ENCODE measurements around the gene GAMT. TPM values are rescaled to one million over a fixed set of nuclear protein-coding genes. Genes with fewer than 3 reads are reported as not detected.

Gene GAMT
- total RNA-seq, 1 experiment from 2014 or later: 27.7 TPM

- no peak for TF ChIP-seq CDX4 (CRISPR knock-in tag; IDR thresholded peaks at IDR 0.05; ENCODE audit: borderline replicate concordance)
Measured at GRCh38 chr19:1410789-1411188, 9.4 kb upstream of the GAMT start (continued).

GRCh38 chr19:1410136-1410786 is 8.9 kb upstream of the GAMT start:
- H3K27ac Mint-ChIP-seq: peak overlapping the region; percentile 95
- ATAC-seq (no peak), DNase-seq (ENCODE audit: low spot score) (no peak)
- TF ChIP-seq MXD4 (CRISPR knock-in tag; IDR thresholded peaks at IDR 0.05; ENCODE audit: borderline replicate concordance): no peak
- no peak for TF ChIP-seq PRRX2 (CRISPR knock-in tag; IDR thresholded peaks at IDR 0.05)
- no peak for TF ChIP-seq ZNF671 (CRISPR knock-in tag; IDR thresholded peaks at IDR 0.05)
- TF ChIP-seq ATF3 (CRISPR knock-in tag; conservative IDR thresholded peaks at IDR 0.05): no peak
- no peak for TF ChIP-seq TP53 (CRISPR knock-in tag; IDR thresholded peaks at IDR 0.05)
- no peak for TF ChIP-seq E2F5 (CRISPR knock-in tag; IDR thresholded peaks at IDR 0.05)
- no peak for TF ChIP-seq CREM (CRISPR knock-in tag; IDR thresholded peaks at IDR 0.05)
- TF ChIP-seq FOXK1 (CRISPR knock-in tag; IDR thresholded peaks at IDR 0.05): no peak
- no peak for TF ChIP-seq ZNF219 (CRISPR knock-in tag; IDR thresholded peaks at IDR 0.05; ENCODE audit: borderline replicate concordance)
- TF ChIP-seq E2F4 (CRISPR knock-in tag; IDR thresholded peaks at IDR 0.05; ENCODE audit: borderline replicate concordance, low read depth): no peak
- no peaks in the 10 kb centered on the region for H3K9me3 Mint-ChIP-seq
- peaks cover 57% of the 10 kb centered on the region for H3K4me1 Mint-ChIP-seq
- no peaks in the 10 kb centered on the region for H3K27me3 Mint-ChIP-seq (ENCODE audit: low read depth)
- peak overlapping the region; percentile 95 for H3K4me3 Mint-ChIP-seq
- H3K36me3 Mint-ChIP-seq: peaks cover 24% of the 10 kb centered on the region
- CTCF ChIA-PET: interaction anchor here (0.9 kb wide), 1 partner anchor 144 kb away, joined by 3 read pairs; no protein-coding TSS in a partner anchor
- POLR2A ChIA-PET: no interaction called here

GRCh38 chr19:1409204-1410005 is 8.1 kb upstream of the GAMT start:
- Mint-ChIP-seq H3K27me3 (ENCODE audit: low read depth) (no peaks in the 10 kb centered on the region; the same call in 1 of the 2 replicates), H3K4me3 (peak overlapping the region; percentile 95), H3K9me3 (no peaks in the 10 kb centered on the region), H3K36me3 (peaks cover 24% of the 10 kb centered on the region), H3K27ac (peak overlapping the region; percentile 96), H3K4me1 (peaks cover 51% of the 10 kb centered on the region)
- CTCF ChIA-PET: interaction anchor here (0.9 kb wide), 1 partner anchor 143 kb away, joined by 3 read pairs; no protein-coding TSS in a partner anchor
- POLR2A ChIA-PET: interaction anchor here (1.0 kb wide), 1 partner anchor 27 kb away, joined by 3 read pairs; no protein-coding TSS in a partner anchor
- DNase-seq (ENCODE audit: low spot score) (no peak), ATAC-seq (no peak)
- TF ChIP-seq ZNF263 (CRISPR knock-in tag; IDR thresholded peaks at IDR 0.05; ENCODE audit: low read depth) (0 out of 2 replicates have a peak, but pooled peaks have one; percentile 36), NR3C1 (CRISPR knock-in tag; conservative IDR thresholded peaks at IDR 0.05; ENCODE audit: low read depth) (no peak)
